HG02642 (cell line): ENCODE results near the gene RFFL.
A peak's percentile ranks its signal among the peaks of the same experiment; 100 is the strongest.

ENCODE experiments used
- ATAC-seq: cut with Tn5 transposase; IDR thresholded peaks from one replicate; pipeline ENCODE4 v1.9.1; 2021; ENCODE audit warnings: mild to moderate bottlenecking; ENCODE audit not compliant: unreplicated experiment, poor library complexity

Gene RFFL

GRCh38 chr17:34980681-34981537 lies 82.6 kb downstream of the RFFL start:
- peak; percentile 87 for ATAC-seq

GRCh38 chr17:34980353-34980680 lies 83.2 kb downstream of the RFFL start, which contains the start of gene LIG3:
Gene LIG3, plus strand, starts transcription at chr17:34980512. Its CDS starts 2,494 bp downstream, at chr17:34983006.
- peak; percentile 89 for ATAC-seq

DNA sequence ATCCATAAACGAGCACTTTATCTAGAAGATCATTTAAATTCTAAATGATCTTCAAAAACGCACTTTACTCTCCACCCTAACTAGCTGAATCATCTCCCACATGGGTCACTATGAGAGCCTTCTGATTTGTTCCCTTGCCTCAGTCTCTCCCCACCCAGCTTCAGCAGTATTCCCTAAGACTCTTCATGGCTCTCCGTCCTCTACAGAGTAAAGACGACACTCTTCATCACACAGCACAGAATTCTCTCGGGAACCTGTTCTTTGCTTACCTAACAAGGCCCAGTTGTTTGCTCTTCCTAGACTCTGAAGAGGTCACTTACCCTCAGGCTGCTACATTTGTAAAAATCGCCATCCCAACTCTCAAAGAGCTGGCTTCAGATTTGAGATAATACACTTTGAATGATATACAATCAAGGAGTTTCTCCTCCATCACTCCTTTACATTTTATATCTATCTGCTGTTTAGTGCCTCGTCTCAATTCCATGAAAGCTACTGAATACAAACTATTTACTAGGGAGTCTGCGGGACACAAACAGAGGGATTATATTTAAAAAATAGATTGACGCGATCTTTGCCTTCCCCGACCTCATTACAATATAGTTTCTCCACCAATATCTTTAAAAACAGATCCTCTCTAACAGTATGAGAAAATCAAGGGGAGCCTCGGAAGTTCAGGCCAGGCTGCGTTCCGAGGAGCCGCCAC lies 83.7 kb downstream of the RFFL start:
- no peak for ATAC-seq

- no peak for ATAC-seq
Measured at GRCh38 chr17:34979153-34979552, 84.4 kb downstream of the RFFL start.

DNA sequence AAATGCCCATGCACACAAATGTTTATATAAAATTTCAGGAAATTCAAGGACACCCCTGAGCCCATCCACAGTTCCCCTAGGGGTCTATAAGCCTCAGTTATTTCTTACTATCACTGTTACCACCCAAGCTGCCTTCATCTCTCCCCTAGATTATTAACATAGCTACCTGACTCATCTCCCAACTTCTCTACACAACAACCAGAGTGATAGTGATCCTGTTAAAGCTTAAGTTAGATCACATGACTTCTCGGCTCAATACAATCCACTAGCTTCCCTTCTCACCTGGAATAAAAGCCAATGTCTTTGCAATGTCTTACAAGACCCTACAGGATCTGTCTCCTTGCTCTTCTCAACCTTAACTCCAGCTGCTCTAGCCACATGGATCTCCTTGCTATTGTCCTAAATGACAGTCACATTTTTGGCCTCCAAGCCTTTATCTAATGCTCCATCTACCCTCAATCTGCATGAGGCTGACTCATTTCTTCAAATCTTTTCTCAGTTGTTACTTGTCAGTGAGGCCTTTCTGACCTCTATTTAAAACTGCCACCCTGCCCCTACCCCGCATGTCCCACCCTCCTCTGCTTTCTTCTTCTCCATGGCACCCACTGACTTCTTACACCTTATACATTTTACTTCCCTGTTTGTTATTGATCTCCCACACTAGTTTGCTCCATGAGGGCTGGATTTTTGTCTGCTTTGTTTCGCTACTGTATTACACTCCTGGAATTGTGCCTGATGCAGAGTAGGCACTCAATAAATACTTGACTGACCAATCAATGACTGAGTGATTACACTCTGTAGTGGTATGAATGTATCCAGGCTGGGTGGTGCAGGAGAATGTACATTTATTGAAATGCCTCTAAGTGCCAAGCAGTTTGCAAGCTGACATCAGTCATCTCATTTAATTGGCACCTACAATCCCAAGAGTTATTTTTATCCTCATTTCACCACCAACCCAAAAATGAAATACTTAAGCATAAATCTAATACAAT lies 88.4 kb downstream of the RFFL start:
- ATAC-seq, result no peak

GRCh38 chr17:34974179-34974578 lies 89.3 kb downstream of the RFFL start:
- ATAC-seq, result no peak

DNA sequence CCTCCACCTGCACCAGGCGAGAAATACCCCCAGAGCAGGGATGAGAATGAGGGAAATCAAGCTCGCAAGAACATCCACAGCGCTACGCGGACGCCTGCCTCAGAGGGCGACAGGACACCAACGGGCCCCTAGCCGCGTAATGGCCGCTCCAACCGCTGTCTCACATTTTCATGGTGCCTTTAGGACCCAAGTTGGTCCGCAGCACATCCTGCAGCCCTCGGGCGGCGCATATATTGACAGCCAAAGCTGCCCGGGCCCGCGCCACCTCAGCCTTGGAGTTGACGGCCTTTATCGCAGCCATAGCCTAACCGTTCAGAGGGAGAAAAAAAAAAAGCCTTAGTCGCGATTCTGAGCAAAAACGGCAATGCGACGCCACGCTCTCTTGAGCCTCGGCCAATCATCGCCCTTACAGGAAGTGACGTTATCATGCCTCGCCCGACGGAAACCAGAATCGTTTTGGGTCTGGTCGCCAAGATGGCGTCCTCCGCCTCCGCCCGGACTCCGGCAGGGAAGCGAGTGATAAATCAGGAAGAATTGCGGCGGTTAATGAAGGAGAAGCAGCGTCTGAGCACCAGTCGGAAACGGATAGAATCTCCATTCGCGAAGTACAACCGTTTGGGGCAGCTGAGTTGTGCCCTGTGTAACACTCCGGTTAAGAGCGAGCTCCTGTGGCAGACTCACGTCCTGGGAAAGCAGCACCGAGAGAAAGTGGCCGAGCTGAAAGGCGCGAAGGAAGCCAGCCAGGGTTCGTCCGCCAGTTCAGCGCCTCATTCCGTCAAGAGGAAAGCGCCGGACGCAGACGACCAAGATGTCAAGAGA lies 102.2 kb downstream of the RFFL start, which contains the start of the genes CCT6B and ZNF830:
Gene CCT6B, minus strand, starts transcription at position 368 of the 819 bp plus-strand sequence. Its CDS starts 67 bp downstream, at position 301.
Gene ZNF830, plus strand, starts transcription at position 448 of the 819 bp plus-strand sequence. Its CDS starts 27 bp downstream, at position 475.
- ATAC-seq, result peak; percentile 93

GRCh38 chr17:34958438-34958837 lies 105.1 kb downstream of the RFFL start:
- ATAC-seq, result no peak
